GM19328 (cell line): Measurements from ENCODE around the gene TBC1D9B.

Experiments used
- ATAC-seq: cut with Tn5 transposase; IDR thresholded peaks from one replicate; pipeline ENCODE4 v1.9.1; 2021; ENCODE audit warnings: mild to moderate bottlenecking, moderate library complexity; ENCODE audit not compliant: unreplicated experiment

The TBC1D9B gene

DNA sequence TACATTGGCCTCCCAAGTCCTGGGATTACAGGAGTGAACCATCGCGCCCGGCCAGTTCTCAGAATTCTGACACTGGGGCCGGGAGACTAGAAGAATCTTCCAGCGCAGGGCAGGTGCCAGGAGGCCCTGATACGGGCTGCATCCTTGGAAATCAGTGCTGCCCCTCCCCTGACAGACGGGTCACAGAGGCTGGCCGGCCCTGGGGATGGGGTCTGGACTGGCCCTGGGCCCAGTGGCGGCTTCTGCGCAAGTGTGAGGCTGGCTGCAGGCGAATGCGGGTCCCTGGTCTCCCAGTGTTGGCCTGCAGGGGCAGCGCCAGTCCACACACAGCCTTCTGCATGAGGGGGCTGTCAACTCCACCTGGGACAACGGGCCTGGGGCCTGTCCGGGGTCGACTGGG lies 831 bp upstream of the TBC1D9B start:
- no peak for ATAC-seq

DNA sequence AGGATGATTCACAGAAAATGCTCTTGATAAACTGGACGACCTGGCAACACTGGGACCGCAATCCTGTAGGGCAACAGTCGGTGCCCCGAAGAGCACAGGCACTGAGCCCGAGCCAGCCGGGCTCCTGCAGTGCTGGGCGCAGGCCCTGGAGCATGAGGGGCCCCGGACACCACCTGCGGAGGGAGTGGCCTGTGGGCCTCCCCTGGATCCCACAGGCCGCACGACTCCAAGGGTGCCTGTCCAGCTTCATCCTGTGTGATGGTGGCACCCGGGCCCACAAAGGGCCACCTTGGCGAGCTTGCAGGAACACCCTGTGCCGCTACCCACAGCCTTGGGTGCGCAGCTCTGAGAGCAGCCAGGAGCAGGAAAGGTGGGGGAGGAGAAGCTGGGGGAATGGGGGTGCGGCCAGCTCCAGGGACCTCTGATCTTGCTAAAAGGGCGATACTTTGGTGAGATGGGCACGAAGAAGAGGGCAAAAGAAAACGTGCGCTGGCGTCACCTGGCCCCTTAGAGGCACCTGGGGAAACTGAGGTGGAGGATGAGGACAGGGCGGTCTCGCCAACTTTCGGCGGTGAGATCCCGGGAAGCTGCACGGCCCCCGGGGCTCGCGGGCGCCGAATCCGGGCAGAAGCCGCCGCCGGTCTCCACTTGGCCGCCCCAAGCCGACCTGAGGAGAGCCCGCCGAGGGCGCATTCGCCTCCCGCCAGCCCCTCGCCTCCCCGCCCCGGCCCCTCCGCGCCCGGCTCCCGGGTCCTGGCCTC lies 722 bp downstream of the TBC1D9B start:
- ATAC-seq: peak; percentile 1

- ATAC-seq: no peak
Measured at GRCh38 chr5:179906294-179906794, 1.4 kb downstream of the TBC1D9B start.

DNA sequence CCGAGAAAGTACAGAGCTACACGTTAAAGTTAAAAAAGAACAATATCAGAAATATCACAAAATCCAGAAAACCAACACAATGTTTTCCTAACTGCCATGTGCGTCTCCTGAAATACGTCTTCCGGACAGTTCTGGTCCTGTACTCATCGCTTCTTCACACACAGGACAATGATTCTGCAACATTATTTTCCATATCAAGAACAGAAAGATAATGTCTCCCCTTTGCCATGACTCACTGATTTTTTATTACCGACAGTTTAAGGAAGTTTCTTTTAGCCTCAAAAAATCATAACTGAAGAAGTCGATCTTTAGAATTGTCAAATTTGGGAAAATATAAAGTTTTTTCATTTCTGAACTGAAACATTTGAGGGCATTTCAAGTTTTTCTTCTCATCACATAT lies 2.5 kb downstream of the TBC1D9B start:
- ATAC-seq: no peak

DNA sequence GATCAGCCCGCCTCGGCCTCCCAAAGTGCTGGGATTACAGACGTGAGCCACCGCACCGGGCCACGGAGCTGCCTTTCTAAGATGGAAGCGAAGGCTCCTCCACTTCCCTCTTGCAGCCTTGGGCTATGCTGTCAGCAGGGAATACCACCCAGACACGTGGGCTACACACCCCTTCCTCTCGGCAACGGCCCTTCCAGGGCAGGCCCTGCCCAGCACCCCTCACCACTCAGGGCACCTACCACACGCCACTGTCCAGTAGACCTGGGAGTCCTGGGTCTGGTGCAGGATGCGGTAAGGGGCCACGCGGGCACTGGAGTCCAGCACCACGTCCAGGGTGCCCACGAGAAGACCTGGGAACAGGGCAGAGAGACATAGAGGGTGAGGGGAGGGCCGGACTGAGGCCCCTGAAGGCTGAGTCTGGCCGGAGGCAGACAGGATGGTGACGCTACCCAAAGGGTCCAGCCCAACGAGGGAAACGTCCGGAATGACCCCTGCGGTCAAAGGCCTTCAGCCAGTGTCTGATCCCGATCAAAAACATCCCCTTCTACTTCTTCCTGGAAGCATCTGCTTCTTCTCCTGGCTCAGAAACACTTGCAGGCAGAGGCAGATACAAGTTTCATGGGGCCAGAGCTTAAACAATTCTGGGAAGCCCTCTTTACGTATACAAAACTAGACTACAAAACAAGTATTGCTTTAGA lies 3.1 kb downstream of the TBC1D9B start:
- ATAC-seq: no peak

- no peak for ATAC-seq
Measured at GRCh38 chr5:179902763-179903158, 4.9 kb downstream of the TBC1D9B start.

GRCh38 chr5:179901915-179902762 lies 5.6 kb downstream of the TBC1D9B start:
- ATAC-seq: no peak

DNA sequence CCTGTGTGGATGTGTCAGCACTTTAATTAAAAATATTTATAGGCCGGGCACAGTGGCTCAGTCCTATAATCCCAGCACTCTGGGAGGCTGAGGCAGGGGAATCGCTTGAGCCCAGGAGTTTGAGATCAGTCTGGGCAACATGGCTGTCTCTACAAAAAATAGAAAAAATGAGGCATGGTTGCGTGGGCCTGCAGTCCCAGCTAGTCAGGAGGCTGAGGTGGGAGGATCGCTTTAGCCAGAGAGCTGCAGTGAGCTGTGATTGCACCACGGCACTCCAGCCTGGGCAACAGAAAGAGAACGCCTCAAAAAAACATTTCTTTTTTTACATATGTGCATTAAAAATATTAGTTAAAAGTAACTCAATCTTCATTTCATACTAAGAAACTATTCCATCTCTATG lies 6.2 kb downstream of the TBC1D9B start:
- no peak for ATAC-seq

DNA sequence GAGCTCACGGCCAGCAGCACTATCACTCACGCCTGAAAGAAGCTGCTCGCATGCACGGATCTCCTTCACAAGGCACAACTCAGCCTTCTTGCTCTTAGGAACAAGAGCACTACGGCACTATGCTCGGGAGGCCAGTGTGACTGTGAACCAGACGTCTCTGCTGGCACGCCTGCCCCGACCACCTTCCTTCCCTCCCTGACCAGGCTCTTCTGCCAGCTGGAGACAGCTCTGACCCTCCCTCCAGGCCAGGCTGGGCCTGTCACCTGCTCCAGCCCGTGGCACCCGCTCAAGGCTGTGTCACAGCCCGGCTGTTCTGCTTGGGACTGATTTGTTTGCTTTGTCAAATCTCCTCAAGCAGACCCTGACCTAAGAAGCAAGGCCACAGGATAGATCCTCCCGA lies 7.0 kb downstream of the TBC1D9B start:
- no peak for ATAC-seq

DNA sequence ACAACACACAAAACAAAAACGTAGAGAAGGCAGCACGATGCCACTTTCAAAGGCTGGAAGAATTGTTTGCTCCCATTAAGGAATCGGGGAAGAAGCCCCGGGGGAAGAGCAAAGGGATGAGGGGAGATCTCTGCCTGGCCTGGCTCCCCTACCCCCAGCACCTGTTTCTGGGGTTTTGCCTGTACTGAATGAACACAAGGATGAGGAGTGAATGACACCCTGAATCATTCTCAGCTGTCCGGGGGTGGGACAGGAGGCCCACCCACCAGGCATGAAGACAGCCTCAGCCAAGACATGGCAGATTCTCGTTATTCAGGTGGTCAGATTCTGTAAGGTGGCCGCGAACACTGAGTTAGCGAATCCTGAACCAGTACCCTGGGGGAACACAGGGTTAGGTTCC lies 7.5 kb downstream of the TBC1D9B start:
- no peak for ATAC-seq

GRCh38 chr5:179895861-179896260 lies 11.8 kb downstream of the TBC1D9B start:
- no peak for ATAC-seq

- no peak for ATAC-seq
Measured at GRCh38 chr5:179893958-179894895, 13.5 kb downstream of the TBC1D9B start.

GRCh38 chr5:179893076-179893957 lies 14.4 kb downstream of the TBC1D9B start:
- no peak for ATAC-seq

- no peak for ATAC-seq
Measured at GRCh38 chr5:179892255-179892654, 15.4 kb downstream of the TBC1D9B start.

DNA sequence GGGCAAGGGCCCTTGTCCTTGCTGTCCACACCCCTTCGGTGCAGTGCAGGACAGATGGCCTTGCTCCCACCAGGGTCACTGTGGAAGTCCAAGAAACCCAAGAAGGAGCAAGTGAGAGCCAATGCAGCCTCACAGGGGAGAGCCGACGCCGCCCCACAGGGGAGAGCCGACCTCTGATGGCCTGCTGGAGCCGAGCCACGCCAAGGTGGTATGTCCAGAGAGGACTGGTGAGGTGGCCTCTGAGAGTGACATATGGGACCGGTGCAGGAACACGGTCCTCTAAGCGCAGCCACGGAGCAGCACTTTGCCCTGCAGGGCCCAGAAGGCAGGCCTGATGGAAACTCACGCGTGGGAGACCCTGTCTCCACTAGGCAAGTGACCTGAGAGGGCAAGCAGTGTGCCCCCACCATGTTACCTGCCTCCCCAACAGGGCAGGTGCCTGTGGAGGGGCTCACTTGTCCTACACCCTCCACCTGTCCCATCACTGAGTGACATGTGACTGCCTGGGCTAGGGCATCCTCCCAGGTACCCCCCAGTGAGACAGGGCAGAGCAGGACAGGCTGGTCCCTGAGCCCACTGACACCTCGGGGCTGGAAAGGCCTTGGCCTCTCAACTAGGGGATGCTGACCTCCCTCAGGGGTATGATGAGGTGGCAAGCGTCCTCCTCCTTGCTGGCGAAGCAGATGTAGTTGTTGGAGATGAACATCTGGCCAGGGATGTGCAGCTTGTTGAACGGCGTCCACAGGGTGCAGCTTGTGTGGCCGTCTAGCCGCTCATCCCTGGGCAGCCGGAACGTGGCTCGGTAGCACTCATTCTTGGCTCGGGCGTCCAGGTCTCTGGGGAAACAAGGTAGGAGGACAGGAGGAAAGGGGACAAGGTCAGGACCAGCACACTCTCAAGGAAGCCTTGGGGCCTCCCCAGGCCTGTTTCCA lies 16.7 kb downstream of the TBC1D9B start:
- no peak for ATAC-seq

DNA sequence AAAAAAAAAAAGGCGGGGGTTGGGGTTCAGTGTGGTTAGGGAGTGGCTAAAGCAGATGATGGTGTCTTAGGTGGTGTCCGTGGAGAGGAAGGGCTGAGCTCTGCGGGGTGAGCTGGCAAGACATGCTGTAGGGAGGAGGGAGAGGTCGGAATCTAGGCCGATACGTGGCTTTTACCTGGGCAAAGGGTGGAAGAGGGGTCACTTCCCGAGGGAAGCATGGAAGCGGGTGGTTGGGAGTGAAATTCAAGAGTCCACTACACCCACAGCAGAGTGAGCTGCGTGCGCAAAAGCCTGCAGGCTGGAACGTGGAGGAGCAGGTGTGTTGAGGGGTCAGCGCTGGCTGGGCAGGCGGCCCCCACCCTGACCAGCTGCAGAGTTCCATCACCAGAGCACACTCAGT lies 17.8 kb downstream of the TBC1D9B start:
- ATAC-seq: no peak

GRCh38 chr5:179887802-179888201 lies 19.9 kb downstream of the TBC1D9B start:
- no peak for ATAC-seq

- no peak for ATAC-seq
Measured at GRCh38 chr5:179887095-179887494, 20.6 kb downstream of the TBC1D9B start.
